Mesendoderm (in vitro differentiated cells): Measurements from ENCODE around the gene WDR37.

Experiments used
- DNase-seq: peaks from one replicate; pipeline ENCODE4 v3.0.0; 2013
- H2AK5ac ChIP-seq: 2 replicates; pipeline ENCODE4 v1.6.1; 2013; ENCODE audit warnings: low read length, inconsistent platforms
- H2BK120ac ChIP-seq: 2 replicates; pipeline ENCODE4 v1.6.1; 2013; ENCODE audit warnings: low read depth, mild to moderate bottlenecking, low read length, moderate library complexity, mixed read lengths
- H2BK15ac ChIP-seq: replicated peaks from 2 replicates; pipeline ENCODE4 v1.6.1; 2013; ENCODE audit warnings: low read depth, mild to moderate bottlenecking, moderate library complexity
- H2BK5ac ChIP-seq: 2 replicates; pipeline ENCODE4 v1.6.1; 2013; ENCODE audit warnings: low read length, inconsistent platforms
- H3K18ac ChIP-seq: 2 replicates; pipeline ENCODE4 v1.6.1; 2013; ENCODE audit warnings: mild to moderate bottlenecking, low read length, mixed read lengths
- H3K23ac ChIP-seq: one replicate; pipeline ENCODE4 v1.6.1; 2013; ENCODE audit warnings: low read length
- H3K27ac ChIP-seq: 2 replicates; pipeline ENCODE4 v1.5.1; 2013; ENCODE audit warnings: low read depth, mild to moderate bottlenecking, inconsistent platforms, low read length, moderate library complexity
- H3K27me3 ChIP-seq: 2 replicates; pipeline ENCODE4 v1.6.1; 2013; ENCODE audit warnings: low read length, control low read depth, mild to moderate bottlenecking, inconsistent platforms; ENCODE audit not compliant: insufficient read depth, poor library complexity
- H3K36me3 ChIP-seq: 2 replicates; pipeline ENCODE4 v1.6.1; 2013; ENCODE audit warnings: low read length, inconsistent platforms; ENCODE audit not compliant: control insufficient read depth, insufficient read depth
- H3K4ac ChIP-seq: one replicate; pipeline ENCODE4 v1.6.1; 2013; ENCODE audit warnings: low read depth, mild to moderate bottlenecking, low read length, moderate library complexity
- H3K4me1 ChIP-seq: 2 replicates; pipeline ENCODE4 v1.6.1; 2013; ENCODE audit warnings: low read depth, low read length, inconsistent platforms; ENCODE audit not compliant: control insufficient read depth
- H3K4me2 ChIP-seq: 2 replicates; pipeline ENCODE4 v1.6.1; 2013; ENCODE audit warnings: low read length
- H3K4me3 ChIP-seq: 2 replicates; pipeline ENCODE4 v1.5.1; 2013; ENCODE audit warnings: mild to moderate bottlenecking, low read length
- H3K56ac ChIP-seq: one replicate; pipeline ENCODE4 v1.6.1; 2013; ENCODE audit warnings: low read length
- H3K79me1 ChIP-seq: 2 replicates; pipeline ENCODE4 v1.6.1; 2013; ENCODE audit warnings: low read length, inconsistent platforms
- H3K79me2 ChIP-seq: 2 replicates; pipeline ENCODE4 v1.6.1; 2013; ENCODE audit warnings: mild to moderate bottlenecking, low read length; ENCODE audit not compliant: control insufficient read depth, insufficient read depth
- H3K9ac ChIP-seq: 2 replicates; pipeline ENCODE4 v1.6.1; 2013; ENCODE audit warnings: low read length, inconsistent platforms
- H4K5ac ChIP-seq: one replicate; pipeline ENCODE4 v1.6.1; 2013; ENCODE audit warnings: low read length
- H4K8ac ChIP-seq: one replicate; pipeline ENCODE4 v1.6.1; 2013; ENCODE audit warnings: low read depth, mild to moderate bottlenecking, control low read depth, low read length, moderate library complexity
- WGBS: extraction: QIAGEN DNeasy Blood & Tissue Kit; methylation state at CpG from one replicate; pipeline ENCODE4 v1.1.7; 2013; ENCODE audit warnings: low lambda C conversion rate, missing lambda C conversion rate; ENCODE audit not compliant: insufficient coverage; ENCODE audit errors: extremely low coverage; 5-methylcytosine and 5-hydroxymethylcytosine counted together

WDR37 gene

GRCh38 chr10:1010703-1011102 lies 45.5 kb upstream of the WDR37 start:
- Histone ChIP-seq H3K4me3 (no peak overlapping the region), H2BK15ac (no peak overlapping the region), H2BK120ac (no peak overlapping the region), H3K9ac (no peak overlapping the region), H3K36me3 (peaks cover 31% of the 10 kb centered on the region), H3K4ac (no peak overlapping the region), H3K27me3 (no peaks in the 10 kb centered on the region), H4K8ac (no peak overlapping the region), H2AK5ac (no peak overlapping the region), H4K5ac (no peak overlapping the region), H3K79me1 (peaks cover 6% of the 10 kb centered on the region), H3K18ac (no peak overlapping the region), H3K4me2 (no peak overlapping the region), H3K23ac (no peak overlapping the region), H3K27ac (no peak overlapping the region), H3K79me2 (no peaks in the 10 kb centered on the region), H2BK5ac (no peak overlapping the region), H3K56ac (no peak overlapping the region), H3K4me1 (no peaks in the 10 kb centered on the region)
- no peak for DNase-seq
- WGBS = no CpG with 5 or more reads among the region's 7 CpGs

- H3K4me2 ChIP-seq = no peak overlapping the region
- no peak overlapping the region for H3K56ac ChIP-seq
- H3K79me2 ChIP-seq = no peaks in the 10 kb centered on the region
- no peak overlapping the region for H3K9ac ChIP-seq
- H3K23ac ChIP-seq = no peak overlapping the region
- H2BK15ac ChIP-seq = no peak overlapping the region
- no peaks in the 10 kb centered on the region for H3K4me1 ChIP-seq
- peaks cover 37% of the 10 kb centered on the region for H3K36me3 ChIP-seq
- no peak overlapping the region for H4K5ac ChIP-seq
- no peak overlapping the region for H2AK5ac ChIP-seq
- H4K8ac ChIP-seq = no peak overlapping the region
- no peak for DNase-seq
- whole genome bisulfite sequencing = no CpG with 5 or more reads among the region's 16 CpGs
- H3K27me3 ChIP-seq = no peaks in the 10 kb centered on the region
- H2BK5ac ChIP-seq = no peak overlapping the region
- peaks cover 6% of the 10 kb centered on the region for H3K79me1 ChIP-seq
- H3K4me3 ChIP-seq = no peak overlapping the region
- H3K18ac ChIP-seq = no peak overlapping the region
- no peak overlapping the region for H2BK120ac ChIP-seq
- no peak overlapping the region for H3K4ac ChIP-seq
- no peak overlapping the region for H3K27ac ChIP-seq
These were observed 44.5 kb upstream of the WDR37 start for GRCh38 chr10:1011696-1012095.

- no CpG with 5 or more reads among the region's 11 CpGs for WGBS
- H3K79me2 ChIP-seq = no peaks in the 10 kb centered on the region
- no peak overlapping the region for H4K5ac ChIP-seq
- no peaks in the 10 kb centered on the region for H3K27me3 ChIP-seq
- H2BK15ac ChIP-seq = no peak overlapping the region
- no peaks in the 10 kb centered on the region for H3K4me1 ChIP-seq
- H3K18ac ChIP-seq = no peak overlapping the region
- no peak overlapping the region for H2BK5ac ChIP-seq
- H2AK5ac ChIP-seq = no peak overlapping the region
- no peak for DNase-seq
- H3K27ac ChIP-seq = no peak overlapping the region
- no peak overlapping the region for H3K4me2 ChIP-seq
- no peak overlapping the region for H4K8ac ChIP-seq
- H3K4me3 ChIP-seq = no peak overlapping the region
- H3K56ac ChIP-seq = no peak overlapping the region
- H3K4ac ChIP-seq = no peak overlapping the region
- H3K9ac ChIP-seq = no peak overlapping the region
- no peak overlapping the region for H2BK120ac ChIP-seq
- H3K36me3 ChIP-seq = peaks cover 37% of the 10 kb centered on the region
- peaks cover 4% of the 10 kb centered on the region for H3K79me1 ChIP-seq
- no peak overlapping the region for H3K23ac ChIP-seq
These were observed 40.5 kb upstream of the WDR37 start for GRCh38 chr10:1015688-1016087.

GRCh38 chr10:1019362-1019761 lies 36.8 kb upstream of the WDR37 start:
- Histone ChIP-seq H3K23ac (no peak overlapping the region), H4K8ac (no peak overlapping the region), H3K4ac (no peak overlapping the region), H3K4me3 (no peak overlapping the region), H3K36me3 (peaks cover 26% of the 10 kb centered on the region), H3K4me2 (no peak overlapping the region), H3K4me1 (no peaks in the 10 kb centered on the region), H3K18ac (no peak overlapping the region), H3K27ac (no peak overlapping the region), H3K56ac (no peak overlapping the region), H2BK15ac (no peak overlapping the region), H4K5ac (no peak overlapping the region), H3K79me1 (no peaks in the 10 kb centered on the region), H2AK5ac (no peak overlapping the region), H3K9ac (no peak overlapping the region), H3K79me2 (no peaks in the 10 kb centered on the region), H3K27me3 (no peaks in the 10 kb centered on the region), H2BK120ac (no peak overlapping the region), H2BK5ac (no peak overlapping the region)
- no CpG with 5 or more reads among the region's 10 CpGs for WGBS
- DNase-seq = no peak

GRCh38 chr10:1020460-1020859 lies 35.7 kb upstream of the WDR37 start:
- Histone ChIP-seq H3K79me1 (no peaks in the 10 kb centered on the region), H2BK15ac (no peak overlapping the region), H3K4me2 (no peak overlapping the region), H3K36me3 (peaks cover 23% of the 10 kb centered on the region), H3K4ac (no peak overlapping the region), H3K56ac (no peak overlapping the region), H3K4me1 (no peaks in the 10 kb centered on the region), H2BK120ac (no peak overlapping the region), H4K5ac (no peak overlapping the region), H3K27ac (no peak overlapping the region), H2BK5ac (no peak overlapping the region), H3K9ac (no peak overlapping the region), H3K23ac (no peak overlapping the region), H3K4me3 (no peak overlapping the region), H3K79me2 (no peaks in the 10 kb centered on the region), H2AK5ac (no peak overlapping the region), H4K8ac (no peak overlapping the region), H3K18ac (no peak overlapping the region), H3K27me3 (no peaks in the 10 kb centered on the region)
- DNase-seq = no peak
- WGBS = no CpG with 5 or more reads among the region's 10 CpGs

- no peak overlapping the region for H3K4ac ChIP-seq
- no peaks in the 10 kb centered on the region for H3K79me1 ChIP-seq
- no CpG with 5 or more reads among the region's 9 CpGs for WGBS
- no peak overlapping the region for H2AK5ac ChIP-seq
- H4K5ac ChIP-seq = no peak overlapping the region
- no peak overlapping the region for H3K4me3 ChIP-seq
- H2BK5ac ChIP-seq = no peak overlapping the region
- no peak overlapping the region for H3K4me2 ChIP-seq
- H3K18ac ChIP-seq = no peak overlapping the region
- H2BK15ac ChIP-seq = no peak overlapping the region
- H4K8ac ChIP-seq = no peak overlapping the region
- H3K23ac ChIP-seq = no peak overlapping the region
- DNase-seq = no peak
- no peaks in the 10 kb centered on the region for H3K4me1 ChIP-seq
- no peak overlapping the region for H3K9ac ChIP-seq
- H3K27ac ChIP-seq = peak overlapping the region; percentile 7
- H3K27me3 ChIP-seq = no peaks in the 10 kb centered on the region
- peaks cover 19% of the 10 kb centered on the region for H3K36me3 ChIP-seq
- H3K56ac ChIP-seq = no peak overlapping the region
- H3K79me2 ChIP-seq = no peaks in the 10 kb centered on the region
- H2BK120ac ChIP-seq = no peak overlapping the region
These were observed 35.2 kb upstream of the WDR37 start for GRCh38 chr10:1020958-1021357.
